Mononuclear cell (primary cell): Measurements from ENCODE around the gene HIVEP3. TPM values are rescaled to one million over a fixed set of nuclear protein-coding genes. Genes with fewer than 3 reads are reported as not detected.

Experiments used
- H3K27me3 ChIP-seq: 2 replicates; pipeline ENCODE4 v1.6.0; 2011; ENCODE audit warnings: low read length, control low read depth; ENCODE audit not compliant: insufficient read depth
- H3K4me1 ChIP-seq: 2 replicates; pipeline ENCODE4 v1.5.1; 2011; ENCODE audit warnings: mild to moderate bottlenecking, low read length, control low read depth; ENCODE audit not compliant: insufficient read depth
- H3K4me3 ChIP-seq: 2 replicates; pipeline ENCODE4 v1.5.1; 2011; ENCODE audit warnings: mild to moderate bottlenecking, low read length, moderate library complexity
- H3K9me3 ChIP-seq: 2 replicates; pipeline ENCODE4 v1.5.1; 2011; ENCODE audit warnings: low read depth, mild to moderate bottlenecking, control low read depth, low read length
- total RNA-seq: library from RNA; depleted of rRNA; stranded (reverse); fragments of >200 nt; gene quantifications from one replicate; pipeline ENCODE4 v1.2.3, GENCODE V29; 2012

HIVEP3 gene
- total RNA-seq, 1 donor: 3.9 TPM

DNA sequence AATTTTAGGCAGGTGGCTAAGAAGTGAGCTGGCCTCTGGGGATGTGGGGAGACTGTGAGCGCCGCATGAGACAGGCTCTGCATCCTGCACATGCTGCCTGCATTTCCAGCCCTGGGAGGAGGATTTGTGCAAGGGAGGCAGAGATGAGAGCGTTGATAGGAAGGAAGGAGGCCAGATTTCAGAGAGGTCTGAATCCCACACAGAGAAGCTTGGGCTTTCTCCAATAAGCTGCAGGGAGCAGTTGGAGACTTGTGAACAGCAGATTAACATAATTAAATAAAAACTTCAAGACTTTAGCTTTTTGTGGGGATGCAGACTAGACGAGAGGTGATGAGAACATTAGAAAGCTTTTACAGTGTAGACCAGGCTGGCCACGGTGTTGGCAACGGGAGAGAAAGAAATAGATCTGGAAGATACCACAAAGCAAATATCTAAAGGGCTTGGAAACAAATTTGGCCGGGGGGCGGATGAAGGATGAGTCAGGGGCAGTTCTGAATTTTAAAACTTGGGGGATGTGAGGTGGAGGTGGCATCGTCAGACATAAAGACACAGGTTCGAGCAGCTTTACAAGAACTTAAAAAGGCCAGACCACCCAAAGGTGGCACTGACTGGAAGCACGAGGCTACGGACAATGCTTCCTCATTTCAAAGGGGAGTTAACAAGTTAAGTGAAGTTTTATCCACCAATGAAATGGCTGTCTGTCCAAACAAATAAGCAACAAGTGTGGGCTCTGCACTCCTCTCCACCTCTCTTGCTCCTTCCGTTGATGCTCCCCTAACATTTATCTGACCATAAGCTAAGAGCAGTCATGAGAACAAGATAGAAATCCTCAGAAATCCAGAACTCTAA lies 57.0 kb downstream of the HIVEP3 start:
- Histone ChIP-seq H3K4me1 (peaks cover 30% of the 10 kb centered on the region), H3K27me3 (no peaks in the 10 kb centered on the region), H3K4me3 (no peak overlapping the region), H3K9me3 (no peaks in the 10 kb centered on the region)

DNA sequence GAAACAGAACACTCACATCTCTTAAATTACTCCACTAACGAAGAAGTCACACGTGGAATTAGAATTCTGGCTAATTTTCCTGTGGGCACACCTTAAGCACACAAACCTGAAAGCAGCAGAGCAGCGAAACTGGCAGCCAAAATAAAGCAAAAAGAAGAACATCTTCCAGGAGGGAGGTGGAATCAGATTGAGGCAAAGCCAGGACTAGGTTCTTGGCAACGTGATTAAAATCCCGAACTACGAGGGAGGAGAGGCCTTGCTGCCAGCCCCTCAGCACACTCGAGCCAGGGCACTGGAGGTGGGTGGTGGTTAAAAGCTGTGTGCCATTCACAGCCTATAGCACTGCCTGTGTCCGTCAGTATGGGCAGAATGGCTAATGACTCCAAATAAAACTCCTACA lies 58.0 kb downstream of the HIVEP3 start:
- Histone ChIP-seq H3K4me3 (no peak overlapping the region), H3K27me3 (no peaks in the 10 kb centered on the region), H3K4me1 (peaks cover 30% of the 10 kb centered on the region), H3K9me3 (no peaks in the 10 kb centered on the region)

DNA sequence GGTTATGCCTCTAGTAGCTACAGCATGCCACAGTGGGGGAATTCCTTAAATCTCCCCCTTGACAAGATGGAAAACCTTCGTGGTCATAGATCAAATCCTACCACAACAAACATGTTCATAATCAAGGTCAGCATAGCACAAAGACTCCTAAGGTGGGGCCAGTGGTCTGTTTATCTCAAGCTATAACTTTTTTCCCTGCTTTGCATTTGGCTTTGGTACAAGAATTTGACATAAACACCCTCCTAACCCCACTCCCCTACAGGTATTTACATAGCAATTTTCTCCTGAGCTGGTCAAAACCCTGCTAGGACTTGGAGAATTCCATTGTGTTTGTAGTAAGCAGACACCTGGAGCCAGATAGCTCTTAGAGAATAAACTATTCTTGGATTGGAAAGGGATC lies 58.5 kb downstream of the HIVEP3 start:
- no peaks in the 10 kb centered on the region for H3K27me3 ChIP-seq
- H3K4me1 ChIP-seq: peaks cover 30% of the 10 kb centered on the region
- H3K9me3 ChIP-seq: no peaks in the 10 kb centered on the region
- no peak overlapping the region for H3K4me3 ChIP-seq

DNA sequence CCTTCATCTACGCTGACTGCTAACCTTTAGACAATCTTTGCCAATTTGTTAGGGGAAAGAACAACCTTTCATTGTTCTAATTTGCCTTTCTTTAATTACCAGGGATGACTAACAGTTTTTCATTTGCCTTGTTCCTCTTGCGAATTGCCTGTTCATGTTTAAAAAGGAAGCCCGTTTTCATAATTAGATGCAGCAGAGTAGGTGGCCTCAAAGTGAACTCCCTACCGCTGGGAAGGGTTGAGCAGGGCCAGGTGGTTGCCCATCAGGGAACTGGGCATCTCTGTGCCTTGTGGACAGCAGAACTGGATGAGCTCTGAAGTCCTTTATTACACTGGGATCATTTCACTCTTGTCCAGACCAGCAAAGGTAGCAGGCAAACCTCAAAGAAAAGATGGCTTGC lies 59.0 kb downstream of the HIVEP3 start:
- Histone ChIP-seq H3K9me3 (no peaks in the 10 kb centered on the region), H3K4me3 (no peak overlapping the region), H3K4me1 (peaks cover 30% of the 10 kb centered on the region), H3K27me3 (no peaks in the 10 kb centered on the region)

DNA sequence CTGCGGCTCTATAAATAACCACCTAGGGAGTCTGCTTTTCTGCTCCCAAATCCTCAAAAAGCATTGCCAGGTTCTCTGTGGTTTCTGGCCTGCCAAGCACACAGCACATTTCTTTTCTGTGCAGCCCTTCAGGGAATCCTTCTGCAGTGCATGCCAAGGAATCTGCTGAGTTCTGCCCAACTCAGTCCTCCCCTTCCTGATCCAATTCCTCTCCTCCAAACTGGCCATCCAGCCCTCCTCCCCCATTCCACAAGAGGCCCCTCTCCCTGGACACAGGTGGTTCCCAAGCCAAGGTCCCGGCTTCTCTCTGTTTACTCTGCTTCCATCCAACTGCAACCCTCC lies 61.8 kb downstream of the HIVEP3 start:
- H3K9me3 ChIP-seq: no peaks in the 10 kb centered on the region
- H3K27me3 ChIP-seq: no peaks in the 10 kb centered on the region
- H3K4me3 ChIP-seq: no peak overlapping the region
- peaks cover 19% of the 10 kb centered on the region for H3K4me1 ChIP-seq

DNA sequence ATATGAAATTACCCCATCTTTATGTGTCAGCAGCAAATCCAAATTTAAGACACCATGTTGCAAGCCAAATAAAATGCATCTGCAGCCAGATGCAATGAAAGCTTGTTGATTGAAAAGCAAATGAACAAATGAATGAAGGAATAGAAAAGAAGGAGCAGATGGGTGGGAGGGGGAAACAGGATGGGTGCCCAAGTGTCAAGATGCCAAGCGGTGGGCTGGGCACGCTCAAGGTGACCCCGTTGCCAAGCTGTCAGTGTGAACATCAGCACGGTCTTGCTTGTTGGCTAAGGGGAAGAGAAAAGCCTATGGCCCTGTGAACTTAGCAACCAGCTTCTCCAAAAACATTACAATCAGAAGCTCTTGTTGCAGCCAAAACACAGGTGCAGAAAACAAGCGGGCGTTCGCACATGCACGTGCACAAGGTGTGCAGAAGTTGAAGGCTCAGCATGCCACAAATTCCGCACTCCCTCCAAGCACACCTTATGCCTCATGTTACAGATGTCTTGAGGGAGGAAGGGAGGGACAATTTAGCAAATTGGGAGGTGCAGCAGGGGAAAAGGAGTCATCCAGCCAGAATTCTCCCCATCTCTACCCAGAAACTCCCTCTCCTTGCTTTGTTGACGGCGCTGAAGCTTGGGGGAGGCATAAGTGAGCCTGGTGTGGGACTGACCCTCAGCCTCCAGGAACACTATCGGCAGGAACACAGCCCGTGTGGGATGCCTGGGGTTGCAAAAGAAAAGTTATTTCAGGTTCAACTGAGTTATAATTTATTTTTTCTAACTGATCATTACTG lies 62.4 kb downstream of the HIVEP3 start:
- H3K4me1 ChIP-seq: peaks cover 22% of the 10 kb centered on the region
- H3K4me3 ChIP-seq: no peak overlapping the region
- H3K9me3 ChIP-seq: no peaks in the 10 kb centered on the region
- no peaks in the 10 kb centered on the region for H3K27me3 ChIP-seq

DNA sequence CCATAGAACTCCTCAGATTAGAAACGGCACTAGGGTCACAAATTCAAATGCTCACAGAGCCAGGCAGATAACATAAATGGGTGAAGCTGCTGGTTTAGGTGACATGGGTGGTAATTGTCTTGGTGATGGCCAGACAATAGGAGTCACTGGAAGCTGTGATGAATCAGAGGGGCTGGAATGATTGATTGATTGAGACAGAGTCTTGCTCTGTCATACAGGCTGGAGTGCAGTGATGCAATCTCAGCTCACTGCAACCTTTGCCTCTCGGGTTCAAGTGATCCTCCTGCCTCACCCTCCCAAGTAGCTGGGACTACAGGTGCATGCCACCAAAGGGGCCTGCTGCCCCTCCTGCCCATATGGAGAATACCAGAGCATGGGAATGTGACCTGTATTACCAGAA lies 63.0 kb downstream of the HIVEP3 start:
- no peak overlapping the region for H3K4me3 ChIP-seq
- H3K4me1 ChIP-seq: peaks cover 23% of the 10 kb centered on the region
- H3K27me3 ChIP-seq: no peaks in the 10 kb centered on the region
- H3K9me3 ChIP-seq: no peaks in the 10 kb centered on the region

DNA sequence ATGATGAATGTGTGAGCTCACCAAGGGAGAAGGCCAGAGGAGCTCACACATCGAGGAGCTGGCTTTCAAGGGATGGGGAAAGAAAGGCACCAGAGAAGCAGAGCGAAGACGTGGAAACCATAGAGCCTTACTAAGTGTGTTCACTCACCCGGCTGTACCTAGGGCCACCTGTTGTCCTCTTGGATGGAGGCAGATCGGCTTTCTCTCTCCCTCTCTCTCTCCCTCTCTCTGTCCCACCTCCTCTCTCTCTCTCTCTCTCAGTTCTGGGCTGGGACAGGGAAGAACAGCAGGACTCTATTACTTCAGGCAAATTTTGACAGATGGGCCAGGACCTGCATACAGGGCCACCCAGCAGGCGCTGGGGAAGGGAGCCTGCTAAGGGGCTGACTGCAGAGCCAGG lies 64.8 kb downstream of the HIVEP3 start:
- Histone ChIP-seq H3K4me3 (no peak overlapping the region), H3K4me1 (peaks cover 10% of the 10 kb centered on the region)

DNA sequence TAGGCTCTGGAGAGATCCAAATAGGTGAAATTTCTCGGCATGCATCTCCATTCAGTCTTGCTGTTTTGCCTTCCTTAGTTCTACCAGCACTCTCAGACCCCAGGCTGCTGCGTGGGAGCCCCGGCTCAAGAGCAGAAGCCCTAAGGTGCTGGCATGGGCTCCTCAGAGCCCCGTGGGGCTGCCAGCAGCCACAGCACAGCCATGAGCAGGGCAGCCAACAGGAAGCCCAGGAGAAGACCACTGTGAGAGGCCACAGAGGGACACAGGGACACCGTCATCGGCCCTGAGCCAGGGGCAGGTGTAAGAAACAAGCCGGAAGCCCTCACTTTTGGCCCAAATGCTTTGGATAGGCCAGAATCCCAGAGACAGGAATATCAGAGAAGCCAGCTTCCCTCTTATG lies 66.6 kb downstream of the HIVEP3 start:
- no peaks in the 10 kb centered on the region for H3K27me3 ChIP-seq

More for the DNA sequence above, 64.8 kb downstream of the HIVEP3 start:
- H3K9me3 ChIP-seq: no peaks in the 10 kb centered on the region
- H3K27me3 ChIP-seq: no peaks in the 10 kb centered on the region

DNA sequence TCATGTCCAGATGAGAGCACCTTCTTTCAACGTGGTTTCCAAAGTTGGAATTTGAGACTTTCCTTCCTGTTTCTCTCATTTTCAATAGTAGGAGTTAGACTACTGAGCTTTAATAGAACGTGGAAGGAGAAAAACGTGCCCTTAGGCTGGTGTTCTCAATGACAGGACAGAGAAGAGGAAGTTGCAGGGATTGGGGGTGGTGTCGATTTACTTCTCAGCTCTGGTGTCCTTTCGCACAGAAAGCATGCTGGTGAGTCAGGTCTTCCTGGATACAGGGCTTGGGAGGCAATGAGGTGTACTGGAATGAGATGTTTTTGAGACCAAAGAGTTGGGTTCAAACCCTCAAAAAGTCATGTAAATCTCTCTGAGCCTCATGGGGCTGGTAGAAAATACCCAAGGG lies 67.1 kb downstream of the HIVEP3 start:
- Histone ChIP-seq H3K9me3 (no peaks in the 10 kb centered on the region), H3K4me3 (no peak overlapping the region), H3K4me1 (peaks cover 9% of the 10 kb centered on the region), H3K27me3 (no peaks in the 10 kb centered on the region)

More for the DNA sequence above, 66.6 kb downstream of the HIVEP3 start:
- Histone ChIP-seq H3K4me1 (peaks cover 9% of the 10 kb centered on the region), H3K9me3 (no peaks in the 10 kb centered on the region), H3K4me3 (no peak overlapping the region)

DNA sequence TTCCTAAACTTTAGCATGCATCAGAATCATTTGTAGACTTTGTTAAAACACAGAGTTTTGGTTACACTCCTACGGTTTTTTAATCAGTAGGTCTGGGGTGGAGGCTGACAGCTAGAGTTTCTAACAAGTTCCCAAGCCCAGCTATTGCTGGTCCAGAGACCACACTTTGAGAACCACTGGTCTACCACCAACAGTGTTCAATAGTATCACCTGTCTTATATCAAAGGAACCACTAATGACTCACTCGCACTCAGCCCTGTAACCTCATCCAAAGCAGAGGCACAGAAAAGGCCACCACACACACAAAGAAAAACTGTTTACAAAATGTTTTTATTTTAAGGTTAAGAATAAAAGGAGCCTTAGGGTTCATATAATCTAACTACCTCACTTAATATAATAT lies 68.7 kb downstream of the HIVEP3 start:
- H3K27me3 ChIP-seq: no peaks in the 10 kb centered on the region
- no peaks in the 10 kb centered on the region for H3K9me3 ChIP-seq
- H3K4me1 ChIP-seq: peaks cover 9% of the 10 kb centered on the region
- no peak overlapping the region for H3K4me3 ChIP-seq

DNA sequence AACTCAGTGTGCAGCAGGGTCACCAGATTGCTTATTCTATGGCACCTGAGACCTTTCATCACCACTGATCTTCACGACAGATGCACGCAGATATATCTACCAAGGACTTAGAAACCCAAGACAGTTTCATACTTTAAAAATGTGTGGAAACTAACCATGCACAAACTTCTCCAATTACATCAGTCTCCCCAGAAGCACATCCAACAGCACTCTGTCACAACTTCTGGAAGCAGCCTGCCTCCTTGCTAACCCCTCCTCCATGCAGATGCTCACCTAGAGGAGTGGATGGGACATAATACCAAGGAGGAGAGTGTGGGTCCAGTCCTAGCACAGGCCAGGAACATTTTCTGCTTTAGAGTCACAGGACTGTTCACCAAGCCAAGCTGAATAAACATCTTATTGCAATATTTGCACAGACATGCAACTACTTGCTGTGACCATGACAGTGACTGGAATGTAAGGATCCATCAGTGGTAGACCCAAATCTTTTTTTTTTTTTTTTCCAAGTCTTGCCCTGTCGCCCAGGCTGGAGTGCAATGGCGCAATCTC lies 69.4 kb downstream of the HIVEP3 start:
- Histone ChIP-seq H3K4me1 (peaks cover 9% of the 10 kb centered on the region), H3K27me3 (no peaks in the 10 kb centered on the region)

DNA sequence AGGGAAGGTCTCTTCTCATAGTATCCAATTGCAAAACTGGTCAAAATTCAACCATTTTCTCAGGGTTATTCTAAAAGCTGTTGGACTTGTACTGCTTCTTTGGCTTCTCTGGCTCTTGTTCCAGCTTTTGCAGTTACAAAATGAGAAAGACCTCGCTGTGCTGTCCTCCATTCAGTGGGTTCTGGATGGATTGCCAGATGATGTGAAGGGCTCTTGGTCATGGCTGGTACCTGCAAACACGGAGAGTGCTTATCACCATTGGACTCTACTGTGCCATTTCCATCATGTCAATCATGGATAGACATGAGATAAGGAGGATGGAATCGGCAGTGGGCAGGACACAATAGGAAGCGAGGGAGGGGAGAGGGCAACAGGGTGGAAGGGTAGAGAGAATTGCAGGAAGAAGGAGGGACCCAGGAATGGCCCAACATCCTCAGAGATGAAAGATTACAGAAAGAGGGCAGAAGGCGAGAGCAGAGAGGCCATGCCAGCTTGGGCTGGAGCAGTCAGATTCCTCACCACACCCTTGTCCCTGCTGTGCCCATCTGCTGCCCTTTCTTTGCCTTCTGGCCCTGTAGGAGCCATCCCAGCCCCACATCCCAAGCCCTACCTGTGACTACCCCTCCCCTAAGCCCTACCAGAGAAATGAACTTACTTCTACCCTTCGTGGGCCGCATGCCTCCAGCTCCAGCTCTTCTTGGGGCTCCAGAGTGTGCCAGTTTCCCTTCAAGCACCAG lies 70.3 kb downstream of the HIVEP3 start:
- Histone ChIP-seq H3K4me1 (peaks cover 9% of the 10 kb centered on the region), H3K4me3 (no peak overlapping the region), H3K9me3 (no peaks in the 10 kb centered on the region), H3K27me3 (no peaks in the 10 kb centered on the region)

More for the DNA sequence above, 69.4 kb downstream of the HIVEP3 start:
- Histone ChIP-seq H3K9me3 (no peaks in the 10 kb centered on the region), H3K4me3 (no peak overlapping the region)

DNA sequence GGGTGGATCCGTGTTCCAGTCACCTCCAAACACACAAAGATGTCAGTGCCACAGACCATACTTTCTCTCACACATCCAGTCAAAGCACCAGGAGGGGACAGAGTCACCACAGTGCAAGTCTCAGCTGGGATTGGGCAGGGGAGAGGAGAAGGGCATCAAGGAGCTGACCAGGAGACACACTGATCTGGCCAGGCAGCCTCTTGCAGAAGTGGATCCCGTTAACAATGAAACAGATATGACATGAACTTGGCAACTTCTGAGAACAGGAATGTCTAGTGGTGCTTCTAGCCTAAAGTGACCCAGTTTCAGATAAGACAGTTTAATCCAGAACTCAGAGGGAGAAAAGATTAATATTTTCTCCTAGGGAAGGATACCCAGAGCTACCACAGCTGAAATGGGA lies 71.0 kb downstream of the HIVEP3 start:
- no peak overlapping the region for H3K4me3 ChIP-seq
- no peaks in the 10 kb centered on the region for H3K9me3 ChIP-seq

More for the DNA sequence above, 71.0 kb downstream of the HIVEP3 start:
- Histone ChIP-seq H3K27me3 (no peaks in the 10 kb centered on the region), H3K4me1 (peaks cover 9% of the 10 kb centered on the region)
